ENCODE data around the gene RNF151.

RNF151 gene

DNA sequence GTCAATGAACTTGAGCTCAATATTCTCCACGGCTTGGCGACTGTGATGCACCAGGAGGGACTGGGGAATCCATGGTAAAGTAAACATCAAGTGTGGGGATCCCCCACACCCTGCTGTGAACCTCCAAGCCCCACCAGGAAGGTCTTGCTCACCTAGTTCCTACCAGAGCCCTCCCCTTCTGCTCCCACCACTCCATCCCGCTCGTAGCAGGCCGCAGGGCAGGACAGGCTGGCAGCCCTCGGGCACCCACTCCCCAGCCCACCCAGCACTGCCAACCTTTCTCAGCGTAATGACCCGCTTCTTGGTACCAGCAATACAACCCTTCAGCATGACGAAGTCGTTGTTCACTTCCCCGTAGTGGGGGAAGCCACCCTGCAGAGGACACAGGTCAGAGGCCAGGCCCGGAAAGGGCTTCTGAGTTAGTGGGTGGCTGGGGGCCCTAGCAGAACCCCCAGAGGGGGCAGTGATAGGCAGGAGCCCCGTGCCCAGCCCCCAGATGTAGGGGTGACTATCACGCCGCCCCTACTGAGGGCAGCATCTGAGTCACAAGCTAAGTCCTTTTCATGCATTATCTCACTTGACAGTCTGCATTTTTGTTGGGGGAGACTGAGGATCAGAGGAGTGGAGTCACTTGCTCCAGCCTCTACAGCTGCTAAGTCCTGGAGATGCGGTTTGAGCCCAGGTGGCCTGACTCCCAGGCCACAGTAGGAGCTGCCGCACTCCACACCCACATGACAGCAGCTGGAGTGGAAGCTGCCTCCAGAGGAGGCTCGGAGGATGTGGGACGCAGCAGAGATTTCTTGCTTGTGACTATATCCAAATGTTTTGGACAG is 20.9 kb upstream of the RNF151 start:
- no peak overlapping the region for H3K56ac ChIP-seq (ENCODE audit: low read length)
- H4K8ac ChIP-seq (ENCODE audit: low read depth, low read length): no peak overlapping the region
- no peak overlapping the region for H3K4me3 ChIP-seq (ENCODE audit: low read length)
- no peak overlapping the region for H3K4me2 ChIP-seq (ENCODE audit: low read length)
- H3K79me2 ChIP-seq (ENCODE audit: control insufficient read depth, insufficient read depth, low read length): no peaks in the 10 kb centered on the region
- no peaks in the 10 kb centered on the region for H3K36me3 ChIP-seq (ENCODE audit: control insufficient read depth, insufficient read depth, low read length)
- H3K23ac ChIP-seq (ENCODE audit: low read length): no peak overlapping the region
- no peak overlapping the region for H2BK15ac ChIP-seq (replicated peaks; ENCODE audit: low read depth)
- H3K4ac ChIP-seq (ENCODE audit: low read depth, low read length): no peak overlapping the region
- no peak overlapping the region for H2BK120ac ChIP-seq (ENCODE audit: low read depth, low read length)
- no peak overlapping the region for H3K27ac ChIP-seq (ENCODE audit: low read depth, low read length)
- no peak overlapping the region for H3K9ac ChIP-seq (ENCODE audit: low read length)
- H2BK5ac ChIP-seq (ENCODE audit: low read length): no peak overlapping the region
- no peak overlapping the region for H4K5ac ChIP-seq (ENCODE audit: low read length)
- H3K4me1 ChIP-seq (ENCODE audit: control insufficient read depth, low read depth, low read length): no peaks in the 10 kb centered on the region
- no peak overlapping the region for H3K18ac ChIP-seq (ENCODE audit: low read length)
- H3K27me3 ChIP-seq (ENCODE audit: insufficient read depth, low read length, poor library complexity): no peaks in the 10 kb centered on the region
- no peaks in the 10 kb centered on the region for H3K79me1 ChIP-seq (ENCODE audit: low read length)
- no peak overlapping the region for H2AK5ac ChIP-seq (ENCODE audit: low read length)
- DNase-seq: no peak
- WGBS (ENCODE audit: extremely low coverage, insufficient coverage, low lambda C conversion rate): no CpG with 5 or more reads among the region's 19 CpGs

GRCh38 chr16:1946495-1947368 is 19.9 kb upstream of the RNF151 start:
- no peak overlapping the region for H3K56ac ChIP-seq (ENCODE audit: low read length)
- H3K4me2 ChIP-seq (ENCODE audit: low read length): no peak overlapping the region
- H3K4ac ChIP-seq (ENCODE audit: low read depth, low read length): no peak overlapping the region
- no peaks in the 10 kb centered on the region for H3K36me3 ChIP-seq (ENCODE audit: control insufficient read depth, insufficient read depth, low read length)
- no peaks in the 10 kb centered on the region for H3K79me1 ChIP-seq (ENCODE audit: low read length)
- H3K27ac ChIP-seq (ENCODE audit: low read depth, low read length): no peak overlapping the region
- H3K23ac ChIP-seq (ENCODE audit: low read length): no peak overlapping the region
- H4K5ac ChIP-seq (ENCODE audit: low read length): no peak overlapping the region
- no peak overlapping the region for H3K18ac ChIP-seq (ENCODE audit: low read length)
- H3K4me3 ChIP-seq (ENCODE audit: low read length): no peak overlapping the region
- no peak overlapping the region for H2BK5ac ChIP-seq (ENCODE audit: low read length)
- no peak overlapping the region for H2BK120ac ChIP-seq (ENCODE audit: low read depth, low read length)
- H2AK5ac ChIP-seq (ENCODE audit: low read length): no peak overlapping the region
- H3K27me3 ChIP-seq (ENCODE audit: insufficient read depth, low read length, poor library complexity): no peaks in the 10 kb centered on the region
- H3K79me2 ChIP-seq (ENCODE audit: control insufficient read depth, insufficient read depth, low read length): no peaks in the 10 kb centered on the region
- H2BK15ac ChIP-seq (replicated peaks; ENCODE audit: low read depth): no peak overlapping the region
- DNase-seq: no peak
- no peak overlapping the region for H4K8ac ChIP-seq (ENCODE audit: low read depth, low read length)
- H3K9ac ChIP-seq (ENCODE audit: low read length): no peak overlapping the region
- H3K4me1 ChIP-seq (ENCODE audit: control insufficient read depth, low read depth, low read length): no peaks in the 10 kb centered on the region
- WGBS (ENCODE audit: extremely low coverage, insufficient coverage, low lambda C conversion rate): no CpG with 5 or more reads among the region's 38 CpGs

- Histone ChIP-seq H3K23ac (ENCODE audit: low read length) (no peak overlapping the region), H2BK120ac (ENCODE audit: low read depth, low read length) (no peak overlapping the region), H3K18ac (ENCODE audit: low read length) (no peak overlapping the region), H3K4me3 (ENCODE audit: low read length) (no peak overlapping the region), H3K36me3 (ENCODE audit: control insufficient read depth, insufficient read depth, low read length) (no peaks in the 10 kb centered on the region), H3K56ac (ENCODE audit: low read length) (no peak overlapping the region), H3K27me3 (ENCODE audit: insufficient read depth, low read length, poor library complexity) (no peaks in the 10 kb centered on the region), H3K9ac (ENCODE audit: low read length) (no peak overlapping the region), H3K4me1 (ENCODE audit: control insufficient read depth, low read depth, low read length) (no peaks in the 10 kb centered on the region), H3K79me2 (ENCODE audit: control insufficient read depth, insufficient read depth, low read length) (no peaks in the 10 kb centered on the region), H3K4me2 (ENCODE audit: low read length) (no peak overlapping the region), H4K8ac (ENCODE audit: low read depth, low read length) (no peak overlapping the region), H2AK5ac (ENCODE audit: low read length) (no peak overlapping the region), H2BK5ac (ENCODE audit: low read length) (no peak overlapping the region), H2BK15ac (replicated peaks; ENCODE audit: low read depth) (no peak overlapping the region), H3K27ac (ENCODE audit: low read depth, low read length) (no peak overlapping the region), H4K5ac (ENCODE audit: low read length) (no peak overlapping the region), H3K4ac (ENCODE audit: low read depth, low read length) (no peak overlapping the region), H3K79me1 (ENCODE audit: low read length) (no peaks in the 10 kb centered on the region)
- DNase-seq: no peak
- no CpG with 5 or more reads among the region's 9 CpGs for WGBS (ENCODE audit: extremely low coverage, insufficient coverage, low lambda C conversion rate)
Measured at GRCh38 chr16:1947369-1947670, 19.3 kb upstream of the RNF151 start.

DNA sequence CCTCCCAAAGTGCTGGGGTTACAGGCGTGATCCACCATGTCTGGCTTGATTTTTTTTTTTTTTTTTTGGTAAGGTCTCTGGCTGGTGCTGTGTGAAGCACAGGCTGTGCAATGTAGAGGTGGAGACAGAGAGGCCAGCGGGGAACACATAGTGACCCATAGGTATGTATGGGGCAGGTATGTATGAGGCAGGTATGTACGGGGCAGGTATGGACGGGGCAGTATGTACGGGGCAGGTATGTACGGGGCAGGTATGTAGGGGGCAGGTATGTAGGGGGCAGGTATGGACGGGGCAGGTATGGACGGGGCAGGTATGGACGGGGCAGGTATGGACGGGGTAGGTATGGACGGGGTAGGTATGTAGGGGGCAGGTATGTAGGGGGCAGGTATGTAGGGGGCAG is 17.1 kb upstream of the RNF151 start:
- no CpG with 5 or more reads among the region's 11 CpGs for WGBS (ENCODE audit: extremely low coverage, insufficient coverage, low lambda C conversion rate)

DNA sequence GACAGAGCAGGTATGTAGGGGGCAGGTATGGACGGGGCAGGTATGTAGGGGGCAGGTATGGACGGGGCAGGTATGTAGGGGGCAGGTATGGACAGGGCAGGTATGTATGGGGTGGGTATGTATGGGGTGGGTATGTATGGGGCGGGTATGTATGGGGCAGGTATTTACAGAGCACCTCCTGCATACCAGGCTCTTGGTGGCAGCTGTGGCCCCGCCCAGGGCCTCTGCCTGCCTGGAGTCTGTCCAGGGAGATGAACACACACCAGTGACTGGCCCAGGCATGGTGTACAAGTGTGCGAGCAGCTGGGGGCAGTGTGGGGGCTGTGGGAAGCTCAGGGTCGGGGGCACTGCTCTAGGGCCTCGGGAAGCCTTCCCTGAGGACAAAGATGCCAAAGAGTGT is 16.6 kb upstream of the RNF151 start:
- no peak overlapping the region for H2BK120ac ChIP-seq (ENCODE audit: low read depth, low read length)
- H2BK15ac ChIP-seq (replicated peaks; ENCODE audit: low read depth): no peak overlapping the region
- H3K79me1 ChIP-seq (ENCODE audit: low read length): no peaks in the 10 kb centered on the region
- H3K56ac ChIP-seq (ENCODE audit: low read length): no peak overlapping the region
- H3K23ac ChIP-seq (ENCODE audit: low read length): no peak overlapping the region
- no peak overlapping the region for H3K4me2 ChIP-seq (ENCODE audit: low read length)
- no peak overlapping the region for H3K4ac ChIP-seq (ENCODE audit: low read depth, low read length)
- no peaks in the 10 kb centered on the region for H3K27me3 ChIP-seq (ENCODE audit: insufficient read depth, low read length, poor library complexity)
- H3K18ac ChIP-seq (ENCODE audit: low read length): no peak overlapping the region
- DNase-seq: no peak
- no peak overlapping the region for H3K4me3 ChIP-seq (ENCODE audit: low read length)
- WGBS (ENCODE audit: extremely low coverage, insufficient coverage, low lambda C conversion rate): no CpG with 5 or more reads among the region's 7 CpGs
- H3K27ac ChIP-seq (ENCODE audit: low read depth, low read length): no peak overlapping the region
- H2BK5ac ChIP-seq (ENCODE audit: low read length): no peak overlapping the region
- no peak overlapping the region for H3K9ac ChIP-seq (ENCODE audit: low read length)
- no peak overlapping the region for H4K5ac ChIP-seq (ENCODE audit: low read length)
- no peaks in the 10 kb centered on the region for H3K4me1 ChIP-seq (ENCODE audit: control insufficient read depth, low read depth, low read length)
- H2AK5ac ChIP-seq (ENCODE audit: low read length): no peak overlapping the region
- H3K36me3 ChIP-seq (ENCODE audit: control insufficient read depth, insufficient read depth, low read length): no peaks in the 10 kb centered on the region
- H3K79me2 ChIP-seq (ENCODE audit: control insufficient read depth, insufficient read depth, low read length): no peaks in the 10 kb centered on the region
- H4K8ac ChIP-seq (ENCODE audit: low read depth, low read length): no peak overlapping the region

More for the DNA sequence above, 17.1 kb upstream of the RNF151 start:
- Histone ChIP-seq H3K4ac (ENCODE audit: low read depth, low read length) (no peak overlapping the region), H3K9ac (ENCODE audit: low read length) (no peak overlapping the region), H4K8ac (ENCODE audit: low read depth, low read length) (no peak overlapping the region), H3K4me2 (ENCODE audit: low read length) (no peak overlapping the region), H3K27ac (ENCODE audit: low read depth, low read length) (no peak overlapping the region), H3K4me3 (ENCODE audit: low read length) (no peak overlapping the region), H2BK120ac (ENCODE audit: low read depth, low read length) (no peak overlapping the region), H3K36me3 (ENCODE audit: control insufficient read depth, insufficient read depth, low read length) (no peaks in the 10 kb centered on the region), H3K79me2 (ENCODE audit: control insufficient read depth, insufficient read depth, low read length) (no peaks in the 10 kb centered on the region), H3K27me3 (ENCODE audit: insufficient read depth, low read length, poor library complexity) (no peaks in the 10 kb centered on the region), H3K18ac (ENCODE audit: low read length) (no peak overlapping the region), H3K79me1 (ENCODE audit: low read length) (no peaks in the 10 kb centered on the region), H4K5ac (ENCODE audit: low read length) (no peak overlapping the region), H3K23ac (ENCODE audit: low read length) (no peak overlapping the region), H2BK5ac (ENCODE audit: low read length) (no peak overlapping the region), H3K56ac (ENCODE audit: low read length) (no peak overlapping the region), H2AK5ac (ENCODE audit: low read length) (no peak overlapping the region), H3K4me1 (ENCODE audit: control insufficient read depth, low read depth, low read length) (no peaks in the 10 kb centered on the region), H2BK15ac (replicated peaks; ENCODE audit: low read depth) (no peak overlapping the region)
- DNase-seq: no peak
